H9 (cell line): Measurements from ENCODE around the gene SIRPB1. TPM values are rescaled to one million over a fixed set of nuclear protein-coding genes. Genes with fewer than 3 reads are reported as not detected.

Source experiments
- DNase-seq: peaks from one replicate; pipeline ENCODE4 v3.0.0-alpha.2; 2017
- H2AFZ ChIP-seq: one replicate; pipeline ENCODE4 v1.6.1; 2013; ENCODE audit warnings: mild to moderate bottlenecking, low read length, control low read depth, moderate library complexity
- H2AK5ac ChIP-seq: 2 replicates; pipeline ENCODE4 v1.6.1; 2013; ENCODE audit warnings: low read length, control low read depth, mixed read lengths; ENCODE audit not compliant: insufficient read length
- H2BK120ac ChIP-seq: one replicate; pipeline ENCODE4 v1.6.1; 2013; ENCODE audit warnings: low read depth, mild to moderate bottlenecking, low read length, control low read depth, inconsistent platforms; ENCODE audit not compliant: poor library complexity, severe bottlenecking
- H2BK12ac ChIP-seq: 2 replicates; pipeline ENCODE4 v1.6.1; 2013; ENCODE audit warnings: low read length, control low read depth, mixed read lengths, low read depth; ENCODE audit not compliant: insufficient read length
- H2BK15ac ChIP-seq: 2 replicates; pipeline ENCODE4 v1.6.1; 2013; ENCODE audit warnings: low read depth, low read length, control low read depth
- H2BK20ac ChIP-seq: one replicate; pipeline ENCODE4 v1.6.1; 2013; ENCODE audit warnings: low read depth, mild to moderate bottlenecking, low read length, control low read depth, inconsistent platforms; ENCODE audit not compliant: poor library complexity, severe bottlenecking
- H2BK5ac ChIP-seq: 2 replicates; pipeline ENCODE4 v1.6.1; 2013; ENCODE audit warnings: low read length, control low read depth, mixed read lengths; ENCODE audit not compliant: insufficient read length
- H3K14ac ChIP-seq: 2 replicates; pipeline ENCODE4 v1.6.1; 2013; ENCODE audit warnings: low read length, control low read depth; ENCODE audit not compliant: insufficient read depth
- H3K18ac ChIP-seq: 2 replicates; pipeline ENCODE4 v1.6.1; 2013; ENCODE audit warnings: low read depth, mild to moderate bottlenecking, mixed read lengths, low read length, control low read depth; ENCODE audit not compliant: insufficient read length
- H3K23ac ChIP-seq: 2 replicates; pipeline ENCODE4 v1.6.1; 2013; ENCODE audit warnings: low read length, control low read depth, mixed read lengths, low read depth; ENCODE audit not compliant: insufficient read length
- H3K23me2 ChIP-seq: 2 replicates; pipeline ENCODE4 v1.6.1; 2013; ENCODE audit warnings: low read depth, mild to moderate bottlenecking, mixed read lengths, low read length, control low read depth; ENCODE audit not compliant: insufficient read length, poor library complexity, severe bottlenecking
- H3K27ac ChIP-seq: 2 replicates; pipeline ENCODE4 v1.5.1; 2013; ENCODE audit warnings: low read length, control low read depth, mixed read lengths, low read depth; ENCODE audit not compliant: insufficient read length
- H3K27me3 ChIP-seq: 2 replicates; pipeline ENCODE4 v1.6.1; 2013; ENCODE audit warnings: low read length, control low read depth, inconsistent platforms; ENCODE audit not compliant: insufficient read depth
- H3K4ac ChIP-seq: 2 replicates; pipeline ENCODE4 v1.6.1; 2013; ENCODE audit warnings: low read depth, mild to moderate bottlenecking, control low read depth, inconsistent platforms, low read length, moderate library complexity
- H3K4me1 ChIP-seq: 2 replicates; pipeline ENCODE4 v1.6.1; 2013; ENCODE audit warnings: low read length, control low read depth, inconsistent platforms; ENCODE audit not compliant: insufficient read depth
- H3K4me2 ChIP-seq: 2 replicates; pipeline ENCODE4 v1.6.1; 2013; ENCODE audit warnings: low read length, control low read depth, mixed read lengths; ENCODE audit not compliant: insufficient read length, insufficient read depth
- H3K56ac ChIP-seq: 2 replicates; pipeline ENCODE4 v1.6.1; 2013; ENCODE audit warnings: low read depth, mild to moderate bottlenecking, mixed read lengths, low read length, control low read depth; ENCODE audit not compliant: insufficient read length
- H3K79me1 ChIP-seq: 2 replicates; pipeline ENCODE4 v1.6.1; 2013; ENCODE audit warnings: low read depth, mild to moderate bottlenecking, moderate library complexity, low read length, control low read depth, inconsistent platforms; ENCODE audit not compliant: insufficient read depth, poor library complexity, severe bottlenecking
- H3K79me2 ChIP-seq: 2 replicates; pipeline ENCODE4 v1.6.1; 2013; ENCODE audit warnings: low read length, control low read depth, inconsistent platforms; ENCODE audit not compliant: insufficient read depth
- H3K9ac ChIP-seq: 2 replicates; pipeline ENCODE4 v1.6.1; 2013; ENCODE audit warnings: low read length, control low read depth, mixed read lengths; ENCODE audit not compliant: insufficient read length; ENCODE audit errors: extremely low read depth
- H3K9me3 ChIP-seq: one replicate; pipeline ENCODE4 v1.6.1; 2013; ENCODE audit warnings: low read depth, low read length, inconsistent platforms; ENCODE audit not compliant: control insufficient read depth
- H3T11ph ChIP-seq: one replicate; pipeline ENCODE4 v1.6.1; 2013; ENCODE audit warnings: mild to moderate bottlenecking, low read length, control low read depth, inconsistent platforms
- H4K20me1 ChIP-seq: one replicate; pipeline ENCODE4 v1.6.1; 2013; ENCODE audit not compliant: control insufficient read depth, insufficient read length, insufficient read depth
- H4K5ac ChIP-seq: 2 replicates; pipeline ENCODE4 v1.6.1; 2013; ENCODE audit warnings: low read depth, mild to moderate bottlenecking, mixed read lengths, low read length, control low read depth; ENCODE audit not compliant: insufficient read length
- H4K8ac ChIP-seq: replicated peaks from 2 replicates; pipeline ENCODE4 v1.6.1; 2013; ENCODE audit warnings: low read length, control low read depth, mixed read lengths, low read depth; ENCODE audit not compliant: insufficient read length
- H4K91ac ChIP-seq: 2 replicates; pipeline ENCODE4 v1.6.1; 2013; ENCODE audit warnings: low read depth, mild to moderate bottlenecking, moderate library complexity, mixed read lengths, low read length, control low read depth; ENCODE audit not compliant: insufficient read length
- H3K27ac Mint-ChIP-seq, 3 experiments: 2 replicates in 2 of 3; 3 replicates in 1 of 3; pipeline ENCODE4 v1.8.0; 2020 to 2021; ENCODE audit warnings: mixed read lengths in 3 of 3, mild to moderate bottlenecking in 1 of 3, moderate library complexity in 1 of 3
- H3K27me3 Mint-ChIP-seq: 2 replicates; pipeline ENCODE4 v1.8.0; 2021; ENCODE audit warnings: low read depth, mild to moderate bottlenecking, moderate library complexity, mixed read lengths
- H3K36me3 Mint-ChIP-seq, 3 experiments: 2 replicates in 2 of 3; 3 replicates in 1 of 3; pipeline ENCODE4 v1.8.0; 2020 to 2021; ENCODE audit warnings: low read depth in 3 of 3, mixed read lengths in 3 of 3; ENCODE audit not compliant: insufficient read depth in 1 of 3
- H3K4me1 Mint-ChIP-seq, 2 experiments: 2 replicates each; pipeline ENCODE4 v1.8.0; 2020; ENCODE audit warnings: mixed read lengths in 2 of 2
- H3K4me3 Mint-ChIP-seq, 2 experiments: 2 replicates in 1 of 2; 3 replicates in 1 of 2; pipeline ENCODE4 v1.8.0; 2020 to 2021; ENCODE audit warnings: mild to moderate bottlenecking in 2 of 2, mixed read lengths in 2 of 2, moderate library complexity in 1 of 2
- H3K9me3 Mint-ChIP-seq, 2 experiments: 2 replicates in 1 of 2; 3 replicates in 1 of 2; pipeline ENCODE4 v1.8.0; 2020; ENCODE audit warnings: mild to moderate bottlenecking in 2 of 2, mixed read lengths in 2 of 2, moderate library complexity in 1 of 2
- CTCF ChIP-seq: fragments of 200-600 bp; sonication (generic); conservative IDR thresholded peaks from 3 replicates; pipeline ENCODE4 v1.8.0; 2021; ENCODE audit warnings: antibody characterized with exemption, mild to moderate bottlenecking
- WGBS: extraction: QIAGEN DNeasy Blood & Tissue Kit; methylation state at CpG from one replicate; pipeline ENCODE4 v1.1.7; 2013; ENCODE audit warnings: missing lambda C conversion rate, low lambda C conversion rate, mixed read lengths; ENCODE audit not compliant: insufficient read length; ENCODE audit errors: extremely low coverage; 5-methylcytosine and 5-hydroxymethylcytosine counted together
- total RNA-seq: library from RNA; stranded (reverse); gene quantifications from 2 replicates; pipeline ENCODE4 v1.2.1, GENCODE V29; 2021

SIRPB1 gene
- total RNA-seq, 1 experiment from 2014 or later, result 1.0 TPM

- H2BK120ac ChIP-seq, result no peak overlapping the region
- no peak overlapping the region for H3K14ac ChIP-seq
- H3K4me1 ChIP-seq, result no peaks in the 10 kb centered on the region
- H3K4me3 Mint-ChIP-seq, result no peak overlapping the region
- H3K27ac Mint-ChIP-seq, result no peak overlapping the region
- H2AFZ ChIP-seq, result no peak overlapping the region
- H3K9me3 Mint-ChIP-seq, result peaks cover 0 to 5% of the 10 kb centered on the region in 2 experiments; a peak in 3 of 5 replicates
- no peaks in the 10 kb centered on the region for H3K27me3 ChIP-seq
- no peak overlapping the region for H2BK15ac ChIP-seq
- H4K91ac ChIP-seq, result no peak overlapping the region
- no peaks in the 10 kb centered on the region for H4K20me1 ChIP-seq
- no peak overlapping the region for H3K4ac ChIP-seq
- H3K27me3 Mint-ChIP-seq, result peaks cover 16% of the 10 kb centered on the region
- H3K9ac ChIP-seq, result no peak overlapping the region
- no peak overlapping the region for H3K18ac ChIP-seq
- no peak for DNase-seq
- H2BK12ac ChIP-seq, result no peak overlapping the region
- no peaks in the 10 kb centered on the region for H3K79me1 ChIP-seq
- no peak overlapping the region for H2BK20ac ChIP-seq
- WGBS, result no CpG with 5 or more reads among the region's 3 CpGs
- H3K23ac ChIP-seq, result no peak overlapping the region
- no peak overlapping the region for H3K4me2 ChIP-seq
- H2BK5ac ChIP-seq, result no peak overlapping the region
- H3K9me3 ChIP-seq, result no peaks in the 10 kb centered on the region
- no peaks in the 10 kb centered on the region for H3K23me2 ChIP-seq
- H3T11ph ChIP-seq, result no peak overlapping the region
- no peak for TF ChIP-seq CTCF
- no peak overlapping the region for H2AK5ac ChIP-seq
- H4K5ac ChIP-seq, result no peak overlapping the region
- H4K8ac ChIP-seq, result no peak overlapping the region
- H3K27ac ChIP-seq, result no peak overlapping the region
- no peak overlapping the region for H3K56ac ChIP-seq
- H3K4me1 Mint-ChIP-seq, result peaks cover 5 to 13% of the 10 kb centered on the region in 2 experiments
- H3K79me2 ChIP-seq, result no peaks in the 10 kb centered on the region
- H3K36me3 Mint-ChIP-seq, result no peaks in the 10 kb centered on the region; a peak in 1 of 7 replicates
Observed at GRCh38 chr20:1665345-1665744, 45.5 kb upstream of the SIRPB1 start.
